Thyroid gland (tissue), 4 donors: ENCODE results near the gene UBR7.

Experiments used
- CTCF ChIP-seq, 6 experiments: fragments of 200-600 bp in 3 of 6; fragments of 450-650 bp in 3 of 6; sonication (generic) in 3 of 6; IDR thresholded peaks; one replicate each; pipeline ENCODE4 v1.5.1; 2016 to 2019; ENCODE audit warnings: antibody characterized with exemption in 6 of 6, mild to moderate bottlenecking in 2 of 6, inconsistent platforms in 1 of 6, moderate library complexity in 1 of 6
- POLR2A ChIP-seq, 2 donors: fragments of 450-650 bp; IDR thresholded peaks; one replicate each; pipeline ENCODE4 v1.6.1; 2017; ENCODE audit warnings: antibody characterized with exemption in 2 of 2, mild to moderate bottlenecking in 2 of 2, moderate library complexity in 1 of 2

- no peak for TF ChIP-seq CTCF (IDR thresholded peaks at IDR 0.05)
- no peak for TF ChIP-seq POLR2A (IDR thresholded peaks at IDR 0.05)
Observed at GRCh38 chr14:93246534-93246933, 39.5 kb downstream of the UBR7 start.
